GOT3 (cell line): ENCODE measurements around the gene NSUN2.

Experiments
- DNase-seq: peaks from one replicate; lab custom pipeline; 2025; ENCODE audit warnings: mixed read lengths; lab: John Stamatoyannopoulos, UW

The NSUN2 gene

GRCh38 chr5:6644794-6645241 lies 12.0 kb upstream of the NSUN2 start:
- DNase-seq, result no peak

- DNase-seq, result no peak
Observed at GRCh38 chr5:6642655-6643054, 9.8 kb upstream of the NSUN2 start.

GRCh38 chr5:6638236-6638635 lies 5.4 kb upstream of the NSUN2 start:
- DNase-seq, result no peak

GRCh38 chr5:6637590-6637989 lies 4.7 kb upstream of the NSUN2 start:
- no peak for DNase-seq

GRCh38 chr5:6637022-6637421 lies 4.2 kb upstream of the NSUN2 start:
- no peak for DNase-seq

GRCh38 chr5:6636293-6636692 lies 3.4 kb upstream of the NSUN2 start:
- DNase-seq, result no peak

- no peak for DNase-seq
Observed at GRCh38 chr5:6634788-6635430, 2.1 kb upstream of the NSUN2 start.

- DNase-seq, result no peak
Observed at GRCh38 chr5:6634306-6634705, 1.5 kb upstream of the NSUN2 start.

- no peak for DNase-seq
Observed at GRCh38 chr5:6633469-6634245, 813 bp upstream of the NSUN2 start.

- DNase-seq, result no peak
Observed at GRCh38 chr5:6632324-6632887, 438 bp downstream of the NSUN2 start.

GRCh38 chr5:6631441-6631840 lies 1.4 kb downstream of the NSUN2 start:
- no peak for DNase-seq

GRCh38 chr5:6626508-6626907 lies 6.3 kb downstream of the NSUN2 start:
- DNase-seq, result no peak

GRCh38 chr5:6623941-6624340 lies 8.9 kb downstream of the NSUN2 start:
- DNase-seq, result no peak

- DNase-seq, result no peak
Observed at GRCh38 chr5:6623228-6623627, 9.6 kb downstream of the NSUN2 start.

GRCh38 chr5:6616632-6617031 lies 16.2 kb downstream of the NSUN2 start:
- no peak for DNase-seq

GRCh38 chr5:6615034-6615815 lies 17.6 kb downstream of the NSUN2 start:
- no peak for DNase-seq

- DNase-seq, result no peak
Observed at GRCh38 chr5:6611334-6612256, 21.2 kb downstream of the NSUN2 start.

- DNase-seq, result no peak
Observed at GRCh38 chr5:6608016-6608415, 24.8 kb downstream of the NSUN2 start.

GRCh38 chr5:6607559-6607936 lies 25.3 kb downstream of the NSUN2 start:
- DNase-seq, result no peak

GRCh38 chr5:6606884-6607558 lies 25.8 kb downstream of the NSUN2 start:
- no peak for DNase-seq

- no peak for DNase-seq
Observed at GRCh38 chr5:6604946-6605345, 27.9 kb downstream of the NSUN2 start.
